Erythroblast (primary cell): ENCODE measurements around the gene WDR5B.

Source experiments
- GATA1 ChIP-seq: IDR thresholded peaks from 2 replicates; pipeline ENCODE4 v1.6.1; 2011; ENCODE audit warnings: low read depth, mild to moderate bottlenecking, control low read depth, low read length, moderate library complexity
- POLR2A ChIP-seq: IDR thresholded peaks from 2 replicates; pipeline ENCODE4 v1.6.1; 2011; ENCODE audit warnings: mild to moderate bottlenecking, low read length

DNA sequence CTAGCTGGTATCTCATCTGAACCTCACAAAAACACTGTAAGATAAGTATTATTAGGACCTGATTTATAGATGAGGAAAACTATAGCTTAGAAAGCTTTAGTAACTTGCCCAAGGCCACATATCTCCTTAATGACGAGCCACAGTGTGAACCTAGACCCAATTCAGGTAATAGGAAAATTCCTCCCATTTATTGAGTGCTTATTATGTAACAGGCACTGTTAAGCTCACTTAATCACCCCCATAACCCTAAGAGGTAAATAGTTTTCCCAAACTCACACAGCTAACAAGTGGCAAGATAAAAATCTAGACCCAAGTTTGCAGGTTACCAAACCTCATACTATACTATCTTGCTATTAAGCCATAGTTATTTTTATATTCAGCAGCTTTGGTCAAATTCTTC lies 7.9 kb downstream of the WDR5B start:
- TF ChIP-seq POLR2A (no peak), GATA1 (no peak)
